ENCODE measurements around the gene TPST1.
"Not testable (repeated sequence)": the region's sequence is repeated elsewhere in the genome, so short reads cannot be mapped to it uniquely, and the experiment has no call there.

TPST1 gene

GRCh38 chr7:66353547-66353946 lies 148.4 kb downstream of the TPST1 start:
- TF ChIP-seq ZFX (IDR thresholded peaks at IDR 0.05) (no peak), CTCF (conservative IDR thresholded peaks at IDR 0.05) (no peak)
- no peak overlapping the region for H3K27ac ChIP-seq

- H3K27ac ChIP-seq: no peak overlapping the region
- TF ChIP-seq CTCF (conservative IDR thresholded peaks at IDR 0.05): no peak
- no peak for TF ChIP-seq ZFX (IDR thresholded peaks at IDR 0.05)
These were observed 150.6 kb downstream of the TPST1 start for GRCh38 chr7:66355756-66356155.

GRCh38 chr7:66356277-66356721 lies 151.2 kb downstream of the TPST1 start:
- H3K27ac ChIP-seq: no peak overlapping the region
- TF ChIP-seq CTCF (conservative IDR thresholded peaks at IDR 0.05) (no peak), ZFX (IDR thresholded peaks at IDR 0.05) (no peak)

- TF ChIP-seq CTCF (conservative IDR thresholded peaks at IDR 0.05): no peak
- no peak for TF ChIP-seq ZFX (IDR thresholded peaks at IDR 0.05)
These were observed 152.0 kb downstream of the TPST1 start for GRCh38 chr7:66357087-66357486.

GRCh38 chr7:66359656-66360211 lies 154.6 kb downstream of the TPST1 start:
- TF ChIP-seq CTCF (conservative IDR thresholded peaks at IDR 0.05): no peak
- TF ChIP-seq ZFX (IDR thresholded peaks at IDR 0.05): no peak
- no peak overlapping the region for H3K27ac ChIP-seq

More at GRCh38 chr7:66357087-66357486, 152.0 kb downstream of the TPST1 start:
- no peak overlapping the region for H3K27ac ChIP-seq

- no peak overlapping the region for H3K27ac ChIP-seq
- TF ChIP-seq ZFX (IDR thresholded peaks at IDR 0.05) (no peak), CTCF (conservative IDR thresholded peaks at IDR 0.05) (no peak)
These were observed 157.0 kb downstream of the TPST1 start for GRCh38 chr7:66362136-66362535.

- no peak overlapping the region for H3K27ac ChIP-seq
- TF ChIP-seq CTCF (conservative IDR thresholded peaks at IDR 0.05) (no peak), ZFX (IDR thresholded peaks at IDR 0.05) (no peak)
These were observed 158.5 kb downstream of the TPST1 start for GRCh38 chr7:66363635-66364034.

- not testable (repeated sequence) for H3K27ac ChIP-seq
These were observed 159.9 kb downstream of the TPST1 start for GRCh38 chr7:66365031-66365430.

Measured in C4-2B (cell line).